Natural killer cell (primary cell): ENCODE data around the gene TRIM60. TPM values are rescaled to one million over a fixed set of nuclear protein-coding genes. Genes with fewer than 3 reads are reported as not detected.
"Not testable (repeated sequence)": the region's sequence is repeated elsewhere in the genome, so short reads cannot be mapped to it uniquely, and the experiment has no call there.

Source experiments
- ATAC-seq, 3 donors: fragments of 150-1000 bp in 2 of 3; fragments of 200-7000 bp in 1 of 3; cut with Tn5 transposase; 1 replicate in 1 of 3; 2 replicates in 2 of 3; pipeline ENCODE4 v1.10.0; 2021; ENCODE audit warnings: mild to moderate bottlenecking in 2 of 3, moderate library complexity in 2 of 3
- DNase-seq, 2 donors: peaks; one replicate each; pipeline versions ENCODE4 v3.0.0 to v3.0.0-alpha.2; 2013 to 2021; ENCODE audit warnings: mixed read lengths in 1 of 2
- H3K27ac ChIP-seq: one replicate; pipeline ENCODE4 v1.5.1; 2013; ENCODE audit warnings: mild to moderate bottlenecking, low read length
- H3K27me3 ChIP-seq: one replicate; pipeline ENCODE4 v1.6.1; 2013; ENCODE audit warnings: low read length; ENCODE audit not compliant: control insufficient read depth, insufficient read depth
- H3K36me3 ChIP-seq: one replicate; pipeline ENCODE4 v1.6.1; 2013; ENCODE audit warnings: low read length; ENCODE audit not compliant: control insufficient read depth, insufficient read depth
- H3K4me1 ChIP-seq: one replicate; pipeline ENCODE4 v1.6.1; 2013; ENCODE audit warnings: low read length; ENCODE audit not compliant: control insufficient read depth, insufficient read depth
- H3K4me3 ChIP-seq: one replicate; pipeline ENCODE4 v1.5.1; 2013; ENCODE audit warnings: low read length
- H3K9me3 ChIP-seq: one replicate; pipeline ENCODE4 v1.6.1; 2013; ENCODE audit warnings: low read length; ENCODE audit not compliant: control insufficient read depth, insufficient read depth
- H3K27ac Mint-ChIP-seq, 2 donors: one replicate each; pipeline ENCODE4 v1.8.0; 2022; ENCODE audit warnings: mild to moderate bottlenecking in 2 of 2, mixed read lengths in 2 of 2, moderate library complexity in 1 of 2
- H3K27me3 Mint-ChIP-seq, 2 donors: one replicate each; pipeline ENCODE4 v1.8.0; 2022; ENCODE audit warnings: low read depth in 2 of 2, mixed read lengths in 2 of 2
- H3K36me3 Mint-ChIP-seq: one replicate; pipeline ENCODE4 v1.8.0; 2022; ENCODE audit warnings: mixed read lengths
- H3K4me1 Mint-ChIP-seq, 2 donors: one replicate each; pipeline ENCODE4 v1.8.0; 2022; ENCODE audit warnings: mixed read lengths in 2 of 2
- H3K4me3 Mint-ChIP-seq: one replicate; pipeline ENCODE4 v1.8.0; 2022; ENCODE audit warnings: mild to moderate bottlenecking, moderate library complexity, mixed read lengths
- H3K9me3 Mint-ChIP-seq, 2 donors: one replicate each; pipeline ENCODE4 v1.8.0; 2022; ENCODE audit warnings: mixed read lengths in 2 of 2
- WGBS: methylation state at CpG from one replicate; pipeline ENCODE4 v1.1.7; 2013; ENCODE audit warnings: missing lambda C conversion rate; ENCODE audit not compliant: insufficient coverage; 5-methylcytosine and 5-hydroxymethylcytosine counted together
- intact Hi-C: fragments of 100-400 bp; cut with micrococcal nuclease; formaldehyde crosslinking; loops from one replicate; pipeline ENCODE4 v1.14.2; 2022
- total RNA-seq, 4 donors: library from RNA; stranded (reverse); fragments of 120-200 nt in 1 of 4; gene quantifications; one replicate each; pipeline versions ENCODE4 v1.2.3 to v1.2.4, GENCODE V29; 2013 to 2022
- TF ChIP-seq, protein P1 (sequence below): fragments of 200-600 bp; IDR thresholded peaks from one replicate; pipeline ENCODE4 v1.8.0; 2022; ENCODE audit warnings: antibody characterized with exemption

Gene TRIM60
- total RNA-seq: not detected
- not detected for total RNA-seq (2013)

GRCh38 chr4:165031436-165032211 lies at the start of gene TRIM60:
Gene TRIM60 (plus strand): TSS chr4:165031999. CDS start chr4:165040073, 8,074 bp downstream.
- Mint-ChIP-seq H3K27ac (no peak within 1 kb of the TSS), H3K4me3 (no peak within 1 kb of the TSS), H3K27me3 (no peaks in the 10 kb centered on the region), H3K9me3 (no peaks in the 10 kb centered on the region), H3K36me3 (no peaks in the 10 kb centered on the region), H3K4me1 (no peaks in the 10 kb centered on the region)
- no peak for DNase-seq
- Histone ChIP-seq H3K9me3 (no peaks in the 10 kb centered on the region), H3K4me1 (no peaks in the 10 kb centered on the region), H3K27ac (no peak within 1 kb of the TSS), H3K4me3 (no peak within 1 kb of the TSS), H3K27me3 (no peaks in the 10 kb centered on the region), H3K36me3 (no peaks in the 10 kb centered on the region)
- intact Hi-C loops: no loop called here
- no peak for ATAC-seq
- TF ChIP-seq, protein P1, sequence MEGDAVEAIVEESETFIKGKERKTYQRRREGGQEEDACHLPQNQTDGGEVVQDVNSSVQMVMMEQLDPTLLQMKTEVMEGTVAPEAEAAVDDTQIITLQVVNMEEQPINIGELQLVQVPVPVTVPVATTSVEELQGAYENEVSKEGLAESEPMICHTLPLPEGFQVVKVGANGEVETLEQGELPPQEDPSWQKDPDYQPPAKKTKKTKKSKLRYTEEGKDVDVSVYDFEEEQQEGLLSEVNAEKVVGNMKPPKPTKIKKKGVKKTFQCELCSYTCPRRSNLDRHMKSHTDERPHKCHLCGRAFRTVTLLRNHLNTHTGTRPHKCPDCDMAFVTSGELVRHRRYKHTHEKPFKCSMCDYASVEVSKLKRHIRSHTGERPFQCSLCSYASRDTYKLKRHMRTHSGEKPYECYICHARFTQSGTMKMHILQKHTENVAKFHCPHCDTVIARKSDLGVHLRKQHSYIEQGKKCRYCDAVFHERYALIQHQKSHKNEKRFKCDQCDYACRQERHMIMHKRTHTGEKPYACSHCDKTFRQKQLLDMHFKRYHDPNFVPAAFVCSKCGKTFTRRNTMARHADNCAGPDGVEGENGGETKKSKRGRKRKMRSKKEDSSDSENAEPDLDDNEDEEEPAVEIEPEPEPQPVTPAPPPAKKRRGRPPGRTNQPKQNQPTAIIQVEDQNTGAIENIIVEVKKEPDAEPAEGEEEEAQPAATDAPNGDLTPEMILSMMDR: no peak
- 95% methylated on average over 41 of the region's 41 CpGs for WGBS

DNA sequence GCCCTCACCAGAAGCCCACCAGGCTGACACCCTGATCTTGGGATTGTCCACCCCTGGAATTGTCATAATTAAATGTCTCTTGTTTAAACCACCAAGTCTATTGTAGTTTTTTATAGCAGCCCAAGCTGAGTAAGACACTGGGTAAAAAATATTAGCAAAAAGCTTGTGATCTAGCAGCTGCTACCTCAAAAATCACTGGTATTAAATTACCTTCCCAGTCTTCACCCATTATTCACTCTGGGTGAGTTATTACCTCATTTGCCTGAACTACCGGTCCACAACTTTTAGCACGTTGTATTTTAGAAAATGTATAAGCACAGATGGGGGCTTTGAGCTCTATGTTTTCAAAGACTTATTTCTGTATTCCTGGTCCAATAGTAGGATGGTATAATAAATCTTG lies 42.3 kb upstream of the TRIM60 start:
- no peaks in the 10 kb centered on the region for H3K27me3 ChIP-seq
- H3K4me3 Mint-ChIP-seq: no peak overlapping the region
- H3K4me3 ChIP-seq: no peak overlapping the region
- WGBS: 90% methylated on average over 2 of the region's 2 CpGs
- H3K9me3 Mint-ChIP-seq: no peaks in the 10 kb centered on the region
- DNase-seq (no peak), ATAC-seq (no peak)
- TF ChIP-seq, protein P1: no peak
- no peak overlapping the region for H3K27ac Mint-ChIP-seq
- H3K36me3 Mint-ChIP-seq: no peaks in the 10 kb centered on the region
- intact Hi-C loops: no loop called here
- H3K36me3 ChIP-seq: no peaks in the 10 kb centered on the region
- H3K4me1 Mint-ChIP-seq: no peaks in the 10 kb centered on the region
- H3K4me1 ChIP-seq: no peaks in the 10 kb centered on the region
- H3K9me3 ChIP-seq: no peaks in the 10 kb centered on the region
- no peak overlapping the region for H3K27ac ChIP-seq
- H3K27me3 Mint-ChIP-seq: peaks cover 10 to 12% of the 10 kb centered on the region in 2 donors

- WGBS: 74% methylated on average over 8 of the region's 10 CpGs
- H3K4me1 ChIP-seq, H3K27ac ChIP-seq, H3K9me3 Mint-ChIP-seq, H3K9me3 ChIP-seq, intact Hi-C loops, H3K27me3 ChIP-seq, DNase-seq, ATAC-seq, H3K36me3 Mint-ChIP-seq, H3K27ac Mint-ChIP-seq, H3K36me3 ChIP-seq, H3K4me1 Mint-ChIP-seq, H3K4me3 Mint-ChIP-seq, H3K4me3 ChIP-seq, H3K27me3 Mint-ChIP-seq: not testable (repeated sequence)
Observed at GRCh38 chr4:164990786-164991185, 41.0 kb upstream of the TRIM60 start.

DNA sequence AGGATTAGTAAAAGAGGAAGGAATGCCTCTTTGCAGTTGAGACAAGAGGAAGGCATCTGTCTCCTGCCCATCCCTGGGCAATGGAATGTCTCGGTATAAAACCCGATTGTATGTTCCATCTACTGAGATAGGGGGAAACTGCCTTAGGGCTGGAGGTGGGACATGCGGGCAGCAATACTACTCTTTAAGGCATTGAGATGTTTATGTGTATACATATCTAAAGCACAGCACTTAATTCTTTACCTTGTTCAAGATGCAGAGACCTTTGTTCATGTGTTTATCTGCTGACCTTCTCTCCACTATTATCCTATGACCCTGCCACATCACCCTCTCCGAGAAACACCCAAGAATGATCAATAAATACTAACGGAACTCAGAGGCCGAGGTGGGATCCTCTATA lies 35.7 kb upstream of the TRIM60 start:
- H3K4me1 ChIP-seq, ATAC-seq, H3K36me3 Mint-ChIP-seq, H3K9me3 ChIP-seq, H3K27ac ChIP-seq, H3K4me1 Mint-ChIP-seq, H3K27me3 ChIP-seq, H3K27ac Mint-ChIP-seq, intact Hi-C loops, H3K4me3 ChIP-seq, DNase-seq, H3K36me3 ChIP-seq, H3K4me3 Mint-ChIP-seq, H3K9me3 Mint-ChIP-seq: not testable (repeated sequence)
- peaks cover 10 to 28% of the 10 kb centered on the region in 2 donors for H3K27me3 Mint-ChIP-seq
- 79% methylated on average over 3 of the region's 6 CpGs for WGBS
